GM19240 (cell line): ENCODE data around the gene GTPBP3.
A peak's percentile ranks its signal among the peaks of the same experiment; 100 is the strongest.
"Not testable (repeated sequence)": the region's sequence is repeated elsewhere in the genome, so short reads cannot be mapped to it uniquely, and the experiment has no call there.

Experiments
- DNase-seq: peaks from one replicate; pipeline ENCODE4 v3.0.0; 2011; ENCODE audit warnings: low spot score; ENCODE audit not compliant: insufficient read length

GTPBP3 gene

DNA sequence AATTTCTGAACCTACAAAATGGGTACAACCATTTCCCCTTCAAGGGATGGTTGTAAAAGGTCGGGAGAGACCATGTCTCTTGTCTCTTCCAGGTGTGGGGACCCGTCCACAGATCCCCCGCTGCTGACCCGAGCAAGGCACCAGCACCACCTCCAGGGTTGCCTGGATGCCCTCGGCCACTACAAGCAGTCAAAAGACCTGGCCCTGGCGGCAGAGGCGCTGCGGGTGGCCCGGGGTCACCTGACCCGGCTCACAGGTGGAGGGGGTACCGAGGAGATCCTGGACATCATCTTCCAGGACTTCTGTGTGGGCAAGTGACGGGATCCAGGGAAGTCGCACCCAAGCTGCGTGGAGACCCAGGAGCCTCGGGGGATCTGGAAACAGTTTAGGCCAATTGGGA lies 4.0 kb downstream of the GTPBP3 start:
- no peak for DNase-seq

DNA sequence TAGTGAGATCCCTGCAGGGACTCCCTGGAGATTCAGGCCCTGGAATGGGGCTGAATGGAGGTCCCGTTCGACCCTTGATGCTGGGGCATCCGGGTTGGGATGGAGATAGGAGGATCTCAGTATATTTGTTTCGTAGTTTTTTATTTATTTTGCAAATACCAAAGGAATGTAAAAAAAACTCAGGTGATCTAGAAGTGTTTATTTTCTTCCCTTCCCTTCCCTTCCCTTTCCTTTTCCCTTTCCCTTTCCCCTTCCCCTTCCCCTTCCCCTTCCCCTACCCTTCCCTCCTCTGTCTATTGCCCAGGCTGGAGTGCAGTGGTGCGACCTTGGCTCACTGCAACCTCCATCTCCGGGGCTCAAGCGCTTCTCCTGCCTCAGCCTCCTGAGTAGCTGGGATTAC lies 4.5 kb downstream of the GTPBP3 start:
- DNase-seq: no peak

DNA sequence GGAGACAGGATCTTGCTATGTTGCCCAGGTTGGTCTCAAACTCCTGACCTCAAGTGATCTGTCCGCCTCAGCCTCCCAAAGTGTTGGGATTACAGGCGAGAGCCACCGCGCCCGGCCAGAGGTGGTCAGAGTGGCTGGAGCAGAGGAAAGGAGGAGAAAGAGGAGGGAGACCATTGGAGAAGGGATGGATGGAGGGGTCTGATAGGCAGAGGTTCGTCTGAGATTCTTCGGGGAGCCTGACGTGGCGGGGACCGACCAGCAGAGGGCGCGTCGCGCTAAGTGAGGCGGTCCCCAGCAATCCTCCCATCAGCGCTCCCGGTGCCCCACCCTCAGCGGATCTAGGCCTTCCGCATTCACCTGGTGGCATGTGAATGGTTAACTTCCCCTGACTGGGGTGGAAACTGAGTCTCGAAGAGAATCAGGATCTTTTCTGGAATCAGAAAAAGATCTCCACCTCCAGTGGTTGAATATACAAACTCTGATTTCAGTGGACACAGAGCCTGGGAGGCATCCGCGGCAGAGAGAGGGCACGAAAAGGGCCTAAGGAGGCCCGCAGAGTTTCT lies 8.8 kb downstream of the GTPBP3 start:
- DNase-seq: peak; percentile 85

DNA sequence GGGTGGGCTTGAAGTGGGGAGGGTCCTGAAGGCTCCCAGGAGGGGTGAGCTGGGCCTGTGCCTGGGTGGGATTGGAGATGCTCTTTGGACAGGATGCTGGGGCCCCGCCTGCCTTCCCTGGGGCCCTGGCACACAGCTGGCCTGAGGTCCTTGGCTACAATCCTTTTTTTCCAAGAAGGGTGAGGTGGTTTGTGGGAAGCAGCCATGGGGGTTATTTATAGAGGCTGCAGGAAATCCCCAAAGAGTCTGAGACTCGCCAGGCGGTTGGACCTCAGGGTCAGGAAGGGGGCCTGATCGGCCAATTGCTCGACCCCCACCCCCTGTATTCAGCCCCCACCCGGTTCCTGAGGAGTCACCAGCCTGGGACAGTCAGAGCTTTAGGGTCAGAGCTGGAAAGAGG lies 10.0 kb downstream of the GTPBP3 start:
- no peak for DNase-seq

DNA sequence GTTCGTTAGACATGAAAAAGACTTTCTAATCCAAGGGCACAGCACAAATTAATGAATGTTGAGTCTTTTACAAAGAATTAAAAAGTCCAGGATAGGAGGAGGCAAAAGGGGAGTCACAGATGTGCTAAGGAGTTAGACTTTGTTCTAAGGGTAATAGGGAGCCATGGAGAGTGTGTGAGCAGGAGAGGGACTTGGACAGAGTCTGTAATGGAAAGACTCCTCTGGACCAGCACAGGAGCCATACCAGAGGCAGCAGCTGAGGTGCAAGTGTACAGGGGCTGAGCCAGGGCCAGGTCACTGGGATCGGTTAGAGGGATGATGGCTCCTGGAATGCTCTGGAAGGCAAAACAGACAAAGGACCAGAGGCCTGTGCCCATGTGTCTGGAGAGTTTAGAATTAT lies 10.5 kb downstream of the GTPBP3 start:
- no peak for DNase-seq

DNA sequence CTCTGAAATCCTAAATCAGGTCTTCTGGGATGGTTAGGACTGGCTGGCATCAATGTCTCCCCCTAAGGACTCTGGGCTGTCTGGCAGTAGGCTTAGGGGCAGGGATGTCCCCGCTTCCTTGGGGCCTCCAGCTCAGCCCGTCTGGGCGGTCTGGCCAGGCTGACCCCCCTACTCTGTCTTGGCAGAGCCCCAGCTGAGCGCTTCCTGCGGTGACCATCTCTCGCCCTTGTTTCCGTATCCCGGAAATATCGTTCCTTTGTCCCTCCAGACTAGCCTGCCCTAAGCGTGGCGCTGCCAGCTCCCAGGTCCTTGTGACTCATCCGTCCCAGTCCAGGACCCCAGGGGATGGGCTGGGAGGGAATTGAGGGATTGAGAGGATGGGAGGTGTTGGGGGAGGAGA lies 11.3 kb downstream of the GTPBP3 start:
- no peak for DNase-seq

DNA sequence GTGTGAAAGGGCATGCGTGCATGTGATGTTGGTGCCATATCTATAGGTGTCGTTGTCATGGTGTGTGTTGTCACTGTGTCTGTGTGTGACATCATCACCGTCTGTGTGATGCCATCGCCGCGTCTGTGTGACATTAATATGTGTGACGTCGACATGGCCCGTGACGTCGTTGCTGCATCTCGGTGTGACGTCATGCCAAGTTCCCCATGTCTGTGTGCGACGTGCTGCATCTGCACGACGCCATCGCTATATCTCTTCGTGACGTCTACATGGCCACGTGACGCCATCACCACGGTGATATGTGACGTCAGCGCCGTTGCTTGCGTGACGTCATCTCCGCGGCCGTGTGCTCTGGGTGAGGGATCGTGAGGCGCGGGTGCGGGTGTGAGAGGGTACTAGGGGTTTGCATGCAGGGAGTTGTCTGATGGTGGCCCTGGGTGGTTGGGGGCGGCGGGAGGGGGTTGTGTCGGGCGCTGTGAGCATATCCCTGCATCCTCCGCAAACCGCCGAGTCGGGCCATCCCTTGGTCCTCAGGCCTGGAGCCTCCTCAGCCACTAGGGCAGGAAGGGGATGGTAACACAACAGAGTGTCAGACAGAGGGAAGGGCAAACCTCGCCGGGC lies 14.6 kb downstream of the GTPBP3 start:
- DNase-seq: no peak

DNA sequence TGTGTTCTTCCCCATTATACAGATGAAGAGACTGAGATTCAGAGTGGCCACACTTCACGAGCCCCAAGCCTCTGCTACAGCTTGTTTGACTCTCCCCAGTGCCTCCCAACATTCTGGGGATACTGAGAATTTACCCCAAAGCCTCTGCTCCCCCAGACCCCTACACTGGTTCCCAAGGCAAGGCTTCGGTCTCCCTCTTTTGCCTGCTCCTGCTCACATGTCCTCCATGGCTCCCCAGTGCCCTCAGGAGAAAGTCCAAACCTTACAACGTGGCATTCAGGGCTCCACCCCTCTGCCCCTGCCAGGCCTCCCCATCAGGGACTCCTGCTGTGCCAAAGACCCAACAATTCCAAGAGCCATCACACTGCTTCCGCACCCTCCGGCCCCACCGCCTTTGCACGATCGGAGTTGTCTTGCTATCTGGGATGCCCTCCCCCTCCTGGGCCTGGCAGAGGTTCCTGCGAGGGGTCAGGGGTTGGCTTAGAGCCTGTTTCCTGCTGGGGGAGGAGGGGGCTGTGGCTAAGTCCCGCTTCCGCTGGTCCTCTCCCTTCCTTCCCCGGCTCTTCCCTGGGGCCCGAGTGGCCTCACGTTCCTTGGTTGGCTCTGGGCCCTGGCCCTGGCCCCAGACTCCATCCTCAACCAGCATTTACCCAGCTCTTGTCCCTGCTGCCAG lies 15.4 kb downstream of the GTPBP3 start:
- no peak for DNase-seq

DNA sequence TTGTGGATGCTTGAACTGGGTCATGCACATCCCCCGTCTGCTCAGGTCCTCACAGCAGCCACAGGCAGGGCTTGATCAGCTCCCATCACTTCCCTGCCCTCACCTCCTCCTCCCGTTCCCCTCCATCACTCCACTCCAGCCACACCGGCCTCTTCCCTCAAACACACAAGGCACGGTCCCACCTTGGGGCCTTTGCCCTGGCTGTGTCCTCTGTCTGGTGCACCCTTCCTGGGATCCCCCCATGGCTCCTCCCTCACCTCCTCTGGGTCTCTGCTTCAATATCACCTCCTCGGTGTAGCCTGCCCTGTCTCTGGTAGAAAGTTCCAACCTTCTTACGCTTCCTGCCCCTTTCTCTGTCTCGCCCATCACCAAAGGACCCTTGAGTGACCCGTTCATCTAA lies 16.0 kb downstream of the GTPBP3 start:
- DNase-seq: no peak

DNA sequence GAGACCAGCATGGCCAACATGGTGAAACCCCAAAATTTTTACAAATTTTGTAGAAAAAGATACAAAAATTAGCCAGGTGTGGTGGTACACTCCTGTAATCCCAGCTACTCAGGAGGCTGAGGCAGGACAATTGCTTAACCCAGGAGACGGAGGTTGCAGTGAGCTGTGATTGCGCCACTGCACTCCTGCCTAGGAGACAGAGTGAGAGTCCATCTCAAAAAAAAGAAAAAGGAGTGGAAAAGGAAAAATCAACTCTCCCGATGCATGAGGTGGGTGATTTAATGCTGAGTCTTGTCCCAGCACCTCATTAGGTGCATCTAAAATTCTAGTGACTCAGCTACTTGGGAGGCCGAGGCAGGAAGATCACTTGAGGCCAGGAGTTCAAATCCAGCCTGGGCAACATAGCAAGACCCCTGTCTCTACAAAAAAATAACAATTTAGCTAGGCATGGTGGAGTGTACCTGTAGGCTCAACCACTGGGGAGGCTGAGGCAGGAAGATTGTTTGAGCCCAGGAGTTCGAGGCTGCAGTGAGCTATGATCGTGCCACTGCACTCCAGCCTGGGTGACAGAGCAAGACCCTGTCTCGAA lies 19.8 kb downstream of the GTPBP3 start:
- no peak for DNase-seq

DNA sequence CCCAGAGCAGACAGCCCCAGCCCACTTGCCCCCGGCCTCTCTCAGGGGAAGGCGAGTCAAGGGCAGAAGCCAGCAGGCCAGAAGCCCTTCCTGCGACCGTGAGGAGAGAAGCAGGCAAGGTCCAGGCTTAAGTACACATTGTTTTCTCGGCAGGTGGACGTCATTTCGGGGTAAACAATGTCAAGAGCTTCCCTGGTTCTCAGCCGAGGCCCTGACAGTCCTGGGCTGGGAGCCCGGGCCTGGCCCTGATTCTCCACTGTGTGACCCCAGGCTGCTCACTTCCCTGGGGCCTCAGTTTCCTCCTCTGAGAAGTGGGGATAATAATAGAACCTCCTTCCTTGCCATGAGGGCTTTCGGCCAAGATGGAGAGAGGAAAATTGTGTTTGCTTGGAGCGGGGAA lies 20.4 kb downstream of the GTPBP3 start:
- no peak for DNase-seq

DNA sequence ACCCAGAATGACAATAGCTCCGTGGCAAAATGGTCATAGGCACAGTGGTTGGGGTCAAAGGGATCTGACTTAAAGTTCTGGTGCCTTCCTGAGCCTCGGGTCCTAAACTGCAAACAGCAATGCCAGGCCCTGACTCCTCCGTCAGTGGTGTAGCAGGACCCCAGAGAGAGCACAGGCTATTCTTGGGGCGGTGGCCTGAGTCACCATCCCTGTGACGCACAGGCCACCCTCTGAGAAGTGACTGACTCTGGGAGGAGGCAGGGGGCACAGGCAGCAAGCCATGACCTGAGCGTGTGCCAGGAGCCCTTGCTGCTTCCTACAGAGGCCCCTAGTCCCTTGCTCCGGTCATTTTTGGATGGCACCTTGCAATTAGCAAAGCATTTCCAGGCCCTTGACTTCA lies 21.0 kb downstream of the GTPBP3 start:
- DNase-seq: no peak

DNA sequence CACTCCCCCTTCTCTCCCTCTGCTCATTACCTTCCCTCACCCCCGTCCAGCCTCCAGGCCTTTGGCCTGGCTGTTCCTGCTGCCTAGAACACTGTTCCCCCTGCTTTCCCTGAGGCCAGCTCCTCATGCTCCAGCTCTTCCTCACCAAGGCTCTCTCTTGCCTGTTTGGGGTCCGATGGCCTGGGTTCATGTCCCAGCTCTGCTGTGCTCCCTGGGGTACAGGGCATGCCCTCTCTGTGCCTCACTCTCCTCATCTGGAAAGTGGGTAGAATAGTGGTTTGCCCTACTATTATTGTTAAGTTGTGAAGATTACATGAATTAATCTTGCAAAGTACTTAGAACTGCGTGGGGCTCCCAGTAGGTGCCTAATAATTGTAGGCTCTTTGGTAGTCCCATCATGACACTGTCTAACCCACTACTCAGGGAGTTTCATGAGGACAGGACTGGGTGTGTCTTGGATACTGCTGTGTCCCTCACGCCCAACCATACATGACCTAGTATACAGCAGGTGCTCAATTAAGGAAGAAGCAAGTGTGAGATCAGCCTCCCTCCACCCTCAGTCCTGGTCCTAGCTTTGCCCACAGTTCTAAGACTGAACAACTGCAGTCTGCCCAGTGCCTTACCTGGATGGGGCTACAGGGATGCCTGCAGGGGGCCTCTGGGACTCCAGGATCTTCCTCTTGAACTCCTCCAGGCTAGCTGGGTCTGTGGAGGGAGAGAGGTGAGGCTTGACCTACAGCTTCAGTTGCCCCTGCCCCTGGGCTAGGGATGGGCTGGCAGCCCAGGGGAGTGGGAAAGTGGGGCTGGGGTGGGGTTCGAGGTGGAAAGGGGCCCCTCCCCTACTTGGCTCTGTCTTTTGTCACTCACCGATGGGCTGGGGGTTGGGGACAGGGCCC lies 22.8 kb downstream of the GTPBP3 start:
- no peak for DNase-seq

DNA sequence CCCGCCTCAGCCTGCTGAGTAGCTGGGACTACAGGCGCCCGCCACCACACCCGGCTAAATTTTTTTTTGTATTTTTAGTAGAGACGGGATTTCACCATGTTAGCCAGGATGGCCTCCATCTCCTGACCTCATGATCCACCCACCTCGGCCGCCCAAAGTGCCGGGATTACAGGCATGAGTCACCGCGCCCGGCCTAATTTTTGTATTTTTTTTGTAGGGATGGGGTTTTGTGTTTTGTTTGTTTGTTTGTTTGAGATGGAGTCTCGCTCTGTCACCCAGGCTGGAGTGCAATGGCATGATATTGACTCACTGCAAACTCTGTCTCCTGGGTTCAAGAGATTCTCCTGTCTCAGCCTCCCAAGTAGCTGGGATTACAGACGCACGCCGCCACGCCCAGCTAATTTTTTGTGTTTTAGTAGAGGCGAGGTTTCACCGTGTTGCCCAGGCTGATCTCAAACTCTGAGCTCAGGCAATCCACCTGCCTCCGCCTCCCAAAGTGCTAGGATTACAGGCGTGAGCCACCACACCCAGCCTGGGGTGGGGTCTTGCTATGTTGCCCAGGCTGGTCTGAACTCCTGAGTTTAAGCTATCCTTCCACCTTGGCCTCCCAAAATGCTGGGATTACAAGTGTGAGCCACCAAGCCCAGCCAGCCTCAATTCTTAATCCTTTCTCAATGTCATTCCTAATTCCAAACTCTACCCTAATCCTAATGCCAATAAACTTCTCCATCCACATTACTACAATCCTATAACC lies 26.7 kb downstream of the GTPBP3 start:
- DNase-seq: not testable (repeated sequence)

DNA sequence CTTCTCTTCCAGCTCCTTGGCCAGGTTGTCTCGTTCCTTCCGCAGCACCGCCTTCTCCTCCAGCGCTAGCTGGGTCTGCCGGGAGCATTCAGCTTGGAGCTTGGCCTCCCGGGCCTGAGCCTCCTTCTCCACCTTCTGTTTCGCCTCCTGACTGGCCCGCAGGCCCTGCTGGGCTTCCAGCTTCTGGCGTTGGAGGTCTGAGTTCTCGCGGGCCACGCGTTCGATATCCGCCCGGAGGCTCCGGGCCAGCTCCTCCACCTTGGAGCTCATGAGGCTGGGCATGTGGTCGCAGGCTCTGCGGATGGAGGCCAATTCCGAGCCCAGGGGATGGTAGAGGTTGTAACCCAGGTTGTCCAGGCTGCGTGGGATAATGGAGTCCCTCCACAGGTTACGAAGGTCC lies 28.0 kb downstream of the GTPBP3 start:
- no peak for DNase-seq

DNA sequence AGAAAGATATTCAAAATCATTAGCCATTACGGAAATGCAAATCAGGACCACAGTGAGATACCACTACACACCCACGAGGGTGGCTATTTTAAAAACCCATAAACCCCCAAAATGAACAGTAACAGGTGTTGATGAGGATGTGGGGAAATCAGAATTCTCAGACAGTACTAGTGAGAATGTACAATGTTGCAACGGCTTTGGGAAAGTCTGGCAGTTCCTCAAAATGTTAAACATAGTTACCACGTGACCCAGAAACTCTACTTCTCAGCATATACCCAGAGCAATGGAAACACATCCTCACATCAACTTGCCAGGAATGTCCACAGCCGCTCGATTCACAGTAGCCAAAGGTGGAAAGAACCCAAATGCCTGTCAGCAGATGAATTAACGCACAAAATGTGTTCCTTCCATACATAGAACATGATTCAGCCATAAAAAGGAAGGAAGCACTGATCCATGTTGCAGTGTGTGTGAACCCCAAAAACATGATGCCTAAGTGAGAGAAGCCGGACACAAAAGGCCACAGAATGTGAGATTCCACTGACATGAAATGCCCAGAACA lies 32.8 kb downstream of the GTPBP3 start:
- no peak for DNase-seq

DNA sequence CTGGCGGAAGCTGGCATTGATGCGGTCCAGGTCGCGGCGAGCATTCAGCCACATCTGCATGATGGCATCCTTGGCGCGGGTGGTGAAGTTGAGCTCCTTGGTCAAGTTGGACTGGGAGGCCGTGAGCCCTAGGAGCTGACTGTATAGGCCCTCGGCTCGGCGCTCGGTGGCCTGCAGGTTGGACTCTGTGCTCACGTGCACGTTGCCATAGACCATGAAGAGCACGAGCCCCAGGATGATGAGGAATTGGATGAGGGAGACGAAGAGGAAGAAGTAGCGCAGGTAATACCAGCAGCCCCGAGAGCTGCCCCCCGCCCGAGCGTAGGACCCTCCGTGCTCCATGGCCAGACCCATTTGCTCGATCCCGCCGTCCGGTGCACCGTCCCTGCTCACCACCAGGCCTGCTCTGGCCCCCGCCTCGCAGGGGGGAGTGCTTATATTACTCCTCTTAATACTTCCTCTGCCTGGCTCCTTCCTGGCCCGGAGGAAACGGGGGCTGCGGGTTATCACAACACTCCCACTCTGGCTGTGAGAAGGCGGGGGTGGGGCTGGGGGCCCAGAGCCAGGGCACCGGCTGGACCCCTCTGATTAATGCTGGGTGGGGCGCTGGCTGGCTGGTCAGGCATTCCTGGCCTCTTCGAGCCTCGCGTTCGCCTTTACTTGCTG lies 39.7 kb downstream of the GTPBP3 start, which contains the start of gene PLVAP:
Gene PLVAP, minus strand, starts transcription at position 408 of the 666 bp plus-strand sequence. Its CDS starts 54 bp downstream, at position 354.
- no peak for DNase-seq

DNA sequence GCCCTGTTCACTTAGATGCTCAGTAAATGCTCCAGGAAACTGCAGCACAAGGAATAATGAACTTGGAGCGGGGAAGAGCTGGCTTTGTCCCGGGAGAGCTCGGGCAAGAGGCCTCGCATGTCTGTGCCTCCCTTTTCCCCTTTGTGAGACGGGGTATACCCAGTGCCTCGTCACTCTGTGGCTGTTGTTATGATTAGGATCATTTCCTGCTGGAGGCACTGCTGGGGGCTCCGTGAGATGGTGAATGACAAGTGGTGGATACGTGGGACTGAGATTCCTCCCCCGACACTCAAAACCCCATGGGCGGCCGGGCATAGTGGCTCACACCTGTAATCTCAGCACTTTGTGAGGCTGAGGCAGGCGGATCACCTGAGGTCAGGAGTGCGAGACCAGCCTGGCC lies 40.9 kb downstream of the GTPBP3 start:
- DNase-seq: no peak

DNA sequence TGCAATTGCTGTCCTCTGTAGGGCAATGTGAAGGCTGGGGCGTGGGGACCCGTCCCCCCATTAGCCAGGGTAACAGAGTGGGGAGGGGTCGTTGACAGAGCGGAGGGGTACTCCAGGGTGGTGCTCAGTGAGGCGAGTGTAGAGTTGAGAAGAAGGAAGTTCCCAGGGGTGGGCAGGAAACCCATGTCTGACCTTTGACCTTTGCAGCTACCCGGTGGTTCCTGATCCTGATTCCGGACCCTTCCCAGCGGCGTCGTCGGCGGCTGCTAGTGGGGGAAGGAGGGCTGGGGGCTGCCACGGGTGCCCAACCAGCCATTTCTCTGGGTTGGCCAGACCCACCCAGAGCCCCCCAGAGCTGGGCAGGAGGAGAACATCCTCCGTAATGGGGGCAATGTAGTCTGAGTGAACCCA lies 41.9 kb downstream of the GTPBP3 start:
- DNase-seq: no peak
